ENCODE results near the gene RPL31.
A peak's percentile ranks its signal among the peaks of the same experiment; 100 is the strongest.

RPL31 gene

GRCh38 chr2:100975521-100975785, 26.6 kb upstream of the RPL31 start:
- no peak for DNase-seq (ENCODE audit: low spot score)

GRCh38 chr2:100976061-100976460, 26.0 kb upstream of the RPL31 start:
- DNase-seq (ENCODE audit: low spot score) = no peak

- DNase-seq (ENCODE audit: low spot score) = no peak
These were observed 25.3 kb upstream of the RPL31 start for GRCh38 chr2:100976645-100977391.

- no peak for DNase-seq (ENCODE audit: low spot score)
These were observed 24.6 kb upstream of the RPL31 start for GRCh38 chr2:100977511-100977910.

- no peak for DNase-seq (ENCODE audit: low spot score)
These were observed 23.4 kb upstream of the RPL31 start for GRCh38 chr2:100978582-100979191.

GRCh38 chr2:100980046-100980445, 22.0 kb upstream of the RPL31 start:
- no peak for DNase-seq (ENCODE audit: low spot score)

- no peak for DNase-seq (ENCODE audit: low spot score)
These were observed 21.1 kb upstream of the RPL31 start for GRCh38 chr2:100981011-100981410.

- DNase-seq (ENCODE audit: low spot score) = no peak
These were observed 19.6 kb upstream of the RPL31 start for GRCh38 chr2:100982431-100982861.

GRCh38 chr2:100983201-100983600, 18.9 kb upstream of the RPL31 start:
- DNase-seq (ENCODE audit: low spot score) = no peak

- DNase-seq (ENCODE audit: low spot score) = no peak
These were observed 18.3 kb upstream of the RPL31 start for GRCh38 chr2:100983684-100984310.

- DNase-seq (ENCODE audit: low spot score) = peak; percentile 78
These were observed 17.2 kb upstream of the RPL31 start for GRCh38 chr2:100984892-100985307.

- no peak for DNase-seq (ENCODE audit: low spot score)
These were observed 15.9 kb upstream of the RPL31 start for GRCh38 chr2:100986157-100986556.

- DNase-seq (ENCODE audit: low spot score) = no peak
These were observed 14.6 kb upstream of the RPL31 start for GRCh38 chr2:100987536-100987935.

GRCh38 chr2:100987974-100988373, 14.1 kb upstream of the RPL31 start:
- no peak for DNase-seq (ENCODE audit: low spot score)

- peak; percentile 78 for DNase-seq (ENCODE audit: low spot score)
These were observed 13.3 kb upstream of the RPL31 start for GRCh38 chr2:100988630-100989417.

GRCh38 chr2:100989666-100990065, 12.4 kb upstream of the RPL31 start:
- DNase-seq (ENCODE audit: low spot score) = no peak

GRCh38 chr2:100990166-100990565, 11.9 kb upstream of the RPL31 start:
- DNase-seq (ENCODE audit: low spot score) = no peak

- no peak for DNase-seq (ENCODE audit: low spot score)
These were observed 11.3 kb upstream of the RPL31 start for GRCh38 chr2:100990650-100991403.

GRCh38 chr2:100991404-100991773, 10.7 kb upstream of the RPL31 start:
- DNase-seq (ENCODE audit: low spot score) = no peak

GRCh38 chr2:100992262-100992661, 9.8 kb upstream of the RPL31 start:
- no peak for DNase-seq (ENCODE audit: low spot score)

GRCh38 chr2:100993294-100993693, 8.8 kb upstream of the RPL31 start:
- DNase-seq (ENCODE audit: low spot score) = no peak

All from AG20443 (cell line).